Embryonic facial prominence (tissue), 1 donor: ENCODE data around the gene COL28A1.

Experiments used
- DNase-seq: peaks from one replicate; pipeline ENCODE4 v3.0.0-alpha.2; 2016; ENCODE audit errors: extremely low spot score

Gene COL28A1

GRCh38 chr7:7535691-7536090, at the start of gene COL28A1:
TSS of gene COL28A1 (minus strand) at chr7:7535873. CDS start at chr7:7532875, 2,998 bp downstream.
- no peak for DNase-seq

- no peak for DNase-seq
Observed at GRCh38 chr7:7584653-7585052, 49.0 kb upstream of the COL28A1 start.

GRCh38 chr7:7583731-7584130, 48.1 kb upstream of the COL28A1 start:
- DNase-seq = no peak

- DNase-seq = no peak
Observed at GRCh38 chr7:7582596-7582995, 46.9 kb upstream of the COL28A1 start.

GRCh38 chr7:7581531-7582179, 46.0 kb upstream of the COL28A1 start:
- DNase-seq = no peak

- no peak for DNase-seq
Observed at GRCh38 chr7:7579638-7580037, 44.0 kb upstream of the COL28A1 start.

GRCh38 chr7:7577888-7578287, 42.2 kb upstream of the COL28A1 start:
- DNase-seq = no peak

- no peak for DNase-seq
Observed at GRCh38 chr7:7576344-7576743, 40.7 kb upstream of the COL28A1 start.

GRCh38 chr7:7573701-7574100, 38.0 kb upstream of the COL28A1 start:
- no peak for DNase-seq

- DNase-seq = no peak
Observed at GRCh38 chr7:7570584-7570983, 34.9 kb upstream of the COL28A1 start.

GRCh38 chr7:7569615-7570014, 33.9 kb upstream of the COL28A1 start:
- DNase-seq = no peak

- no peak for DNase-seq
Observed at GRCh38 chr7:7569081-7569527, 33.4 kb upstream of the COL28A1 start.

GRCh38 chr7:7568553-7568952, 32.9 kb upstream of the COL28A1 start:
- DNase-seq = no peak

- no peak for DNase-seq
Observed at GRCh38 chr7:7567898-7568531, 32.3 kb upstream of the COL28A1 start.

- DNase-seq = no peak
Observed at GRCh38 chr7:7566651-7567611, 31.3 kb upstream of the COL28A1 start, which contains the start of gene MIOS. TSS of gene MIOS (plus strand) at chr7:7566884. CDS start at chr7:7572476, 5,592 bp downstream.

- DNase-seq = no peak
Observed at GRCh38 chr7:7565746-7566650, 30.3 kb upstream of the COL28A1 start.

- no peak for DNase-seq
Observed at GRCh38 chr7:7565018-7565680, 29.5 kb upstream of the COL28A1 start.

GRCh38 chr7:7564323-7564780, 28.7 kb upstream of the COL28A1 start:
- DNase-seq = no peak

GRCh38 chr7:7563813-7564212, 28.1 kb upstream of the COL28A1 start:
- DNase-seq = no peak

GRCh38 chr7:7563269-7563668, 27.6 kb upstream of the COL28A1 start:
- no peak for DNase-seq

- DNase-seq = no peak
Observed at GRCh38 chr7:7562736-7563135, 27.1 kb upstream of the COL28A1 start.
